ENCODE results near the gene LRCH4. TPM values are rescaled to one million over a fixed set of nuclear protein-coding genes. Genes with fewer than 3 reads are reported as not detected.
A peak's percentile ranks its signal among the peaks of the same experiment; 100 is the strongest.

The LRCH4 gene
- total and polyA plus RNA-seq, 2 of the 13 experiments (the other 11 are each of a cell fraction or from before 2014, with no cell fraction given), result 7.0 to 9.3 TPM

- TF ChIP-seq, protein P1, sequence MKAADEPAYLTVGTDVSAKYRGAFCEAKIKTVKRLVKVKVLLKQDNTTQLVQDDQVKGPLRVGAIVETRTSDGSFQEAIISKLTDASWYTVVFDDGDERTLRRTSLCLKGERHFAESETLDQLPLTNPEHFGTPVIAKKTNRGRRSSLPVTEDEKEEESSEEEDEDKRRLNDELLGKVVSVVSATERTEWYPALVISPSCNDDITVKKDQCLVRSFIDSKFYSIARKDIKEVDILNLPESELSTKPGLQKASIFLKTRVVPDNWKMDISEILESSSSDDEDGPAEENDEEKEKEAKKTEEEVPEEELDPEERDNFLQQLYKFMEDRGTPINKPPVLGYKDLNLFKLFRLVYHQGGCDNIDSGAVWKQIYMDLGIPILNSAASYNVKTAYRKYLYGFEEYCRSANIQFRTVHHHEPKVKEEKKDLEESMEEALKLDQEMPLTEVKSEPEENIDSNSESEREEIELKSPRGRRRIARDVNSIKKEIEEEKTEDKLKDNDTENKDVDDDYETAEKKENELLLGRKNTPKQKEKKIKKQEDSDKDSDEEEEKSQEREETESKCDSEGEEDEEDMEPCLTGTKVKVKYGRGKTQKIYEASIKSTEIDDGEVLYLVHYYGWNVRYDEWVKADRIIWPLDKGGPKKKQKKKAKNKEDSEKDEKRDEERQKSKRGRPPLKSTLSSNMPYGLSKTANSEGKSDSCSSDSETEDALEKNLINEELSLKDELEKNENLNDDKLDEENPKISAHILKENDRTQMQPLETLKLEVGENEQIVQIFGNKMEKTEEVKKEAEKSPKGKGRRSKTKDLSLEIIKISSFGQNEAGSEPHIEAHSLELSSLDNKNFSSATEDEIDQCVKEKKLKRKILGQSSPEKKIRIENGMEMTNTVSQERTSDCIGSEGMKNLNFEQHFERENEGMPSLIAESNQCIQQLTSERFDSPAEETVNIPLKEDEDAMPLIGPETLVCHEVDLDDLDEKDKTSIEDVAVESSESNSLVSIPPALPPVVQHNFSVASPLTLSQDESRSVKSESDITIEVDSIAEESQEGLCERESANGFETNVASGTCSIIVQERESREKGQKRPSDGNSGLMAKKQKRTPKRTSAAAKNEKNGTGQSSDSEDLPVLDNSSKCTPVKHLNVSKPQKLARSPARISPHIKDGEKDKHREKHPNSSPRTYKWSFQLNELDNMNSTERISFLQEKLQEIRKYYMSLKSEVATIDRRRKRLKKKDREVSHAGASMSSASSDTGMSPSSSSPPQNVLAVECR (CRISPR knock-in tag; IDR thresholded peaks at IDR 0.05; ENCODE audit: borderline replicate concordance), result peak; percentile 70; the same call in 1 of the 2 replicates
- TF ChIP-seq BCL3 (CRISPR knock-in tag; IDR thresholded peaks at IDR 0.05) (no peak), FOSL1 (CRISPR knock-in tag; IDR thresholded peaks at IDR 0.05; ENCODE audit: borderline replicate concordance) (no peak), YEATS2 (CRISPR knock-in tag; IDR thresholded peaks at IDR 0.05; ENCODE audit: borderline replicate concordance) (no peak), CENPX (CRISPR knock-in tag; IDR thresholded peaks at IDR 0.05) (no peak), ATF7 (IDR thresholded peaks at IDR 0.05) (no peak), ATF7 (CRISPR knock-in tag; IDR thresholded peaks at IDR 0.05) (peak; percentile 50; the same call in 1 of the 2 replicates), ZNF329 (CRISPR knock-in tag; IDR thresholded peaks at IDR 0.05; ENCODE audit: low read depth) (peak; percentile 52), IRF2 (CRISPR knock-in tag; IDR thresholded peaks at IDR 0.05) (peak; percentile 78), ZNF558 (CRISPR knock-in tag; IDR thresholded peaks at IDR 0.05; ENCODE audit: borderline replicate concordance) (no peak), ZNF572 (CRISPR knock-in tag; IDR thresholded peaks at IDR 0.05) (peak; percentile 92; the same call in 1 of the 2 replicates), RORA (CRISPR knock-in tag; IDR thresholded peaks at IDR 0.05) (no peak), NCOA2 (CRISPR knock-in tag; IDR thresholded peaks at IDR 0.05) (0 out of 2 replicates have a peak, but pooled peaks have one; percentile 40), ZNF552 (CRISPR knock-in tag; IDR thresholded peaks at IDR 0.05; ENCODE audit: borderline replicate concordance) (no peak), MED13 (CRISPR knock-in tag; IDR thresholded peaks at IDR 0.05) (no peak), ZNF136 (CRISPR knock-in tag; IDR thresholded peaks at IDR 0.05; ENCODE audit: low read depth) (peak; percentile 79), ZNF770 (CRISPR knock-in tag; IDR thresholded peaks at IDR 0.05) (peak; percentile 52; the same call in 1 of the 2 replicates), FOXA3 (CRISPR knock-in tag; IDR thresholded peaks at IDR 0.05) (peak; percentile 57), JUN (CRISPR knock-in tag; IDR thresholded peaks at IDR 0.05) (peak; percentile 54; the same call in 1 of the 2 replicates), ZC3H13 (CRISPR knock-in tag; IDR thresholded peaks at IDR 0.05) (no peak; the same call in 1 of the 2 replicates), ZNF615 (CRISPR knock-in tag; IDR thresholded peaks at IDR 0.05; ENCODE audit: borderline replicate concordance) (no peak)
These were observed 16.8 kb downstream of the LRCH4 start (continued) for GRCh38 chr7:100568896-100569844.

Data from HepG2 (cell line).